Uterus (tissue), 2 donors: ENCODE measurements around the gene RAX.

Source experiments
- CTCF ChIP-seq, 4 experiments: fragments of 200-600 bp in 2 of 4; fragments of 450-650 bp in 2 of 4; sonication (generic) in 2 of 4; IDR thresholded peaks; one replicate each; pipeline ENCODE4 v1.5.1; 2016 to 2019; ENCODE audit warnings: antibody characterized with exemption in 4 of 4, mild to moderate bottlenecking in 2 of 4, moderate library complexity in 1 of 4
- POLR2A ChIP-seq, 2 donors: fragments of 450-650 bp; IDR thresholded peaks; one replicate each; pipeline ENCODE4 v1.6.1; 2016; ENCODE audit warnings: antibody characterized with exemption in 2 of 2, mild to moderate bottlenecking in 1 of 2, moderate library complexity in 1 of 2

GRCh38 chr18:59231877-59232276, 41.4 kb downstream of the RAX start:
- no peak for TF ChIP-seq CTCF (IDR thresholded peaks at IDR 0.05)
- TF ChIP-seq POLR2A (IDR thresholded peaks at IDR 0.05) = no peak
